HG03521 (cell line): ENCODE results near the gene HES2.
"Not testable (repeated sequence)": the region's sequence is repeated elsewhere in the genome, so short reads cannot be mapped to it uniquely, and the experiment has no call there.

ENCODE experiments used
- ATAC-seq: cut with Tn5 transposase; IDR thresholded peaks from one replicate; pipeline ENCODE4 v1.9.1; 2021; ENCODE audit warnings: mild to moderate bottlenecking, moderate library complexity; ENCODE audit not compliant: unreplicated experiment

HES2 gene

DNA sequence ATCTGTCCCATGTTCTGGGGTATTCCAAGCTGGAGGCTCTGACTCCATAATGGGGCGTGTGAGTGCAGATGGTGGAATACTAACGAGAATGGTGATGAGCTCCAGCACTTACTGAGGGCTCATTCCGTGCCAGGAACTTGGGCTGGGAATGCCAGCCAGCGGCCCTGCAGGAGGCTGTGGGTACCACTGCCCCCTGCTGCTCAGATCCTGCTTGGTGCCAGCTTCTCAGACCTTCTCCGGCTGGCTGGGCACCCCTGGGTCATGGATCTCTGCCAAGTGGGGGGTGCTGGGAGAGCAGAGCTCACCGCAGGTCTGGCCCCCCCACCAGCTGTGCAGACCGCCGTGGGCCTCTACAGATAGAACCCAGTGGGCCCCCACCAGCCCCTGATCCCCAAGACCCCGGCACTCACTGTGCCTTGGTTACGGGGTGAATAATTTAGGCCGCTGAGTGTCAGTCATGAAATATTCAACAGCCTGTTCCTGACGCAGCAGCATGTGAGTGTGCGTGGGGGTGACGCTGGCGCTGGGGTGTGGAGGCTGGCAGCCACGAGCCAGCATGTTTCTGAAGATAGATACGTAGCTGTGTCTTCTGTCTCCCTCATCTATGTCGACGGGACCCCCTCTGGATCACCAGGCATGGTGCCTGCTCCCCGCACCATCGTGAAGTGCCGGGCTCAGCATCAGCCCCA is 17.4 kb upstream of the HES2 start:
- ATAC-seq = not testable (repeated sequence)

- ATAC-seq = not testable (repeated sequence)
Observed at GRCh38 chr1:6436277-6436676, 16.6 kb upstream of the HES2 start.

DNA sequence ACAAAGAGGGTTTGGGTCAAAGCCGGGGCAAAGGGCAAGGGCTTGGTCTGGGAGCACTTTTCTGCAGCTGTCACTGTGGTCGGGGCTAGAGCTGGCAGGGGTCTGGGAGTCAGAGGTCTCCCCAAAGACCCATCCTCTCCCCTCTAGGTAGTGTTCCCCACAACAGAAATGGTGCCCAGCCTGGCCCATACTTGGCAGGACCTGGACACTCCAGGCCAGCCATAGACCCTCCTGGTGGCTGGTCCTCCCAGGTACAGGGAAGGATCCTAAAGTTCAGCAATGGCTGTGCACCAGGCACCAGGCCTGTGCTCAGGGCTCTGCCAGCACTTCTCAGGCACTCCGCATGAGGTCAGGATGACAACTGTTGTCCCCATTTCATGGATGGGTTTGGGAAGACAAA is 15.8 kb upstream of the HES2 start:
- no peak for ATAC-seq

DNA sequence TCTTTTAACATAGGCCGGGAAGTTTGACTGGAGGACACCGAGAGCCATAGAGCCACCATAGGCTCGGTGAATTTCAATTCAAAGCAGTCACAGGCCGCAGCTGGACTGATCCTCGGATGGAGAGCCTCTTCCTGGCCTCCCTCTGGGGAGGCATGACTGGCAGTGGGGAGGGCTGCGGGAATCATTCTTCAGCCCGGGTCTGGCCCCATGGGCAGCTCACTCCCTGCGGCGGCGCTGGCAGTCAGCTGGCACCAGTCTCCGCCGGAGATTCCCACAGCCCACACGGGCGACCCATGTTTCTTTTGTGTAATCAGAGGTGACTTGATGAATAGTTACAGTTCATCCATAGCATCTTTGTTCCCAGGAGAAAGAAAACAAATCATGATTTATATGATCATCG is 15.4 kb upstream of the HES2 start:
- no peak for ATAC-seq

DNA sequence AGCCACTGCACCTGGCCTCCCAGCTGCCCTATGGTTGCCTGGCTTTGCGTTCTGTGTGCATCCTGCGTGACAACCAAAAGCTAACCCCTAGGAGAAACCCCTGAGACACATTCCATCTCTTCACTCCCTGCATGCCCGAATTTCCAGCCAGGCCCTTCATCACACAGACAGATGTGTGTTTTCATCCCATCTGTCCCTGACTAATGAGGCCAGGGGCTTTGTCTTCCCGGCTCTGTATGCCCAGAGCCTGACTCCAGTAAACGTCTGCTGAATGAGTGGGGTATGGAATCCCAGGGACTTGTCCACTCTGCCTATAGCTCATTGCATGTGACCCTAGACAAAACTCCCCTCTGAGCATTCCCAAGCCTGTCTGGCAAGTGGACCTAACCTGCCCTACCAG is 14.5 kb upstream of the HES2 start:
- ATAC-seq = no peak

- not testable (repeated sequence) for ATAC-seq
Observed at GRCh38 chr1:6431645-6432579, 12.2 kb upstream of the HES2 start.

DNA sequence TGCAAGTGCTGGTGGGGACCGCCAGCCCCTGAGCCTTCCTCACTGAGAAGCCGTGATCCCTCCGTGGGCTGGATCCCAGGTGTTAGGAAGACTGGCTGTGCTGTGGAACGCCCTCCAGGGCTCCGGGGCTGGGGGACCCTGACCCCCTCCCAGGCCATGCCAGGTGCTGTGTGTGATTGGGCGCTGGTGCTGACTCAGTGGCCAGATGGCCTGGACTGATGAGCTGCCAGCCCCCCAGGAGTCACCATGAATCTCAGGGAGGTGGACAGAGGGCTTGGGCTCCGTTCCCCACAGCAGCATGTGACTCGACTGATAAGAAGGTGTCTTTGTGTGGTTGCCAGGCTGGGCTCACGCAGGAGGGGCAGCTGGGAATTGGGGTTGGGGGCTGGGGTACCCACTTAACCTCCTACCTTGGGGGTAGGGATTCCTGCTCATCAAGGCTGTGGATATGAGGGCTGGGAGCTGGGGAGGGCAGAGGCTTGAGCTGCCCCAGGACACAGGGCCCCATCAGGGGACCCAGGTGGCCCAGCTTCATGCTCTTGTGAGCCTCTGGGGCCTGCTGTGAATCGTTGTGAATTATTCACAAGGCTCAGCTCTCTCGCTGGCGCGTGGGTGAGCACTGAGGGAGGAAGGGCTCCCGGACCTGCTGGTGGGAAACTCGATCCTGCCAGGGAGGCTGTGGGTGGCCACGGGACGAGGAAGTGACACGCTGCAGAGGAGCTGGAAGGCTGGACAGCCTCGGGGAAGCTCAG is 10.1 kb upstream of the HES2 start:
- ATAC-seq = not testable (repeated sequence)

- not testable (repeated sequence) for ATAC-seq
Observed at GRCh38 chr1:6428453-6428852, 8.7 kb upstream of the HES2 start.

DNA sequence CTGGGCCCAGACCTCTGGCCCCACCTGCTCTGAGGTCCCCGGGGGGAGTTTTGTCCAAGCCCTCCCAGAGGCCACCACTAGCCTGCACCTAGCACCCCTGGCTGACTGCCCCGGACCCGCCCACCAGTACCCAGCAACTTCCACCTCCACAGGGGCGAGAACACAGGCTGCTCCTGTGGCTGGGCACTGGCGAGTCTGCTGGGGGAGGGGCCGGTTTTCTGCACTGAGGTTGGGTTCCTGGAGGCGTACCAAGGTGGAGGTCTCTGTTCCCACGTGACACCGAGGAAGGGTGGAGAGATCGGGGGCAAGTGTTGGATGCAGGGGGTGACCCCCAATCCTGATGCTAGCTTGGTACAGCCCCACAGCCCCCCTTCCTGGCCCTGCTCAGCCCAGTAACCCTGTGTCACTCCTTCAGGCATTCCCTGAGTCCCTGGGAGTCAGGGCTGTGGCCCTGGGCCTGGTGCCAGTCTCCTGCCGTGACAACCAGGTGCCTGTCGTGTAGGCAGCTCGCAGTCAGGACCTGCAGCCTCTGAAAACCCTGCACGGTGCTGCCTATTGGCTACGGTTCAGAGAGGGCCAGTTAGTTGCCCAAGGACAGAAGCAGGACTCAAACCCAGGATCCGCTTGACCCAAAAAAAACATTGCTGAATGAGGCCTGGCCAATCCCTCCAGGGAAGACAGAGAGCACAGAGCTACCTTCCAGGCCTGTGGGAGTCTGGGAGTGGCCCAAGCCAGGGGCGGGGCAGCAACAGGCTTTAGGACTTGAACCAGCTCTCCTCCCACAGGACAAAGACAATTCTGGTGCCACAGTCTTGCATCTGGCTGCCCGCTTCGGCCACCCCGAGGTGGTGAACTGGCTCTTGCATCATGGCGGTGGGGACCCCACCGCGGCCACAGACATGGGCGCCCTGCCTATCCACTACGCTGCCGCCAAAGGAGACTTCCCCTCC is 8.0 kb upstream of the HES2 start:
- no peak for ATAC-seq

- no peak for ATAC-seq
Observed at GRCh38 chr1:6426972-6427350, 7.2 kb upstream of the HES2 start.

GRCh38 chr1:6426277-6426971 is 6.7 kb upstream of the HES2 start:
- no peak for ATAC-seq

DNA sequence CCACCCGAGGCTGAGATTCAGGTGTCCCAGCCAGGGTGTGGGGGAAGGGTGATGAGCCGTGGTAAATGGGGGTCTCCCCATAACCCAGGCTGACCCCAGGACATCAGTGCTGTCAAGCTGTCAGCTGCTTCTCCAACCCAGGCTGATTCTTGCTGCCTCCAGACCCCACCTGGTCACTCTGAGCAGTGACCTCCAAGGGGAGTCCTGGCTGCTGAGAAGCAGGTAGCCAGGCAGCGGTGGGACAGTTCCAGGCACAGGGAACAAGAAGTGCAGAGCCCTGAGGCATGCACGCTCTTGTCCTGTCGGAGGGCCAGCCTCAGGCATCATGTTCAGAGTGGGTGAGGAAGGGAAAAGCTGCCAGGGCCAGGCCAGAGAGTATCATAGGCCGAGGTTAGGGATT is 5.9 kb upstream of the HES2 start:
- ATAC-seq = no peak

DNA sequence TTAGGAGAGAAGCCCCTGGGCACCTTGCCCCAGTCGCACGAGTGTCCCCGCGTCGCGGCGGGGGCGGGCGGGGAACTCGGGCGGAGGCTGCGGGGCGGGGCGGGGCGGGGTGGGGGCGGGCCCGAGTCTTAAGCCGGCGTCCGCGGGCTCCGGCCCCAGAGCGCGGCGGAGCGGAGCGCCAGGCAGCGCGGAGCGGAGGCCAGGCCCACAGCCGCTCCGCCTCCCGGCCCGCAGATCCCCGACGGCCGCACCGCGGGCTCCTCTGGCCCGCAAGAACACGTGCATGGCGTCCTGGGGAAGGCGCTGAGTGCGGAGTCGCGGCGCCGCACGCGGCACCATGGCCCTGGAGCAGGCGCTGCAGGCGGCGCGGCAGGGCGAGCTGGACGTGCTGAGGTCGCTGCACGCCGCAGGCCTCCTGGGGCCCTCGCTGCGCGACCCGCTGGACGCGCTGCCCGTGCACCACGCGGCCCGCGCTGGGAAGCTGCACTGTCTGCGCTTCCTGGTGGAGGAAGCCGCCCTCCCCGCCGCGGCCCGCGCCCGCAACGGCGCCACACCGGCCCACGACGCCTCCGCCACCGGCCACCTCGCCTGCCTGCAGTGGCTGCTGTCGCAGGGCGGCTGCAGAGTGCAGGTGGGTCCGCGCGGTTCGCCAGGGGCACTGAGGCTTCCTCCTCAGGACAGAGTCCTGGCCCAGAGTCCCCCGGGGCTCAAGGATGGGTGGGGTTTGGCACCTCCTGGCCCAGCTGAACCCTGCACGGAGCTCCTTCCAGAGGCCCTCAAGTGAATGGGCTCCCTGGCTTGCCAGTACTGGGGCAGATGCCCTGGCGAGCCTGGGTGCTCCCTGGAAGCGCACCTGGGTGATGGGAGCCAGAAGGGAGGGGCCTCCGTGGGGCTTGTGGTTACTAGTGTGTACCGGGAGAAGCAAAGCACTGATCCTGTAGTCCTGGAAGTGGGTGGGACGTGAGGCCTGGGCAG is 5.2 kb upstream of the HES2 start, which contains the start of gene ESPN:
ESPN (plus strand) TSS at position 158 of the 975 bp plus-strand sequence; CDS start at position 338, 180 bp downstream.
- no peak for ATAC-seq

DNA sequence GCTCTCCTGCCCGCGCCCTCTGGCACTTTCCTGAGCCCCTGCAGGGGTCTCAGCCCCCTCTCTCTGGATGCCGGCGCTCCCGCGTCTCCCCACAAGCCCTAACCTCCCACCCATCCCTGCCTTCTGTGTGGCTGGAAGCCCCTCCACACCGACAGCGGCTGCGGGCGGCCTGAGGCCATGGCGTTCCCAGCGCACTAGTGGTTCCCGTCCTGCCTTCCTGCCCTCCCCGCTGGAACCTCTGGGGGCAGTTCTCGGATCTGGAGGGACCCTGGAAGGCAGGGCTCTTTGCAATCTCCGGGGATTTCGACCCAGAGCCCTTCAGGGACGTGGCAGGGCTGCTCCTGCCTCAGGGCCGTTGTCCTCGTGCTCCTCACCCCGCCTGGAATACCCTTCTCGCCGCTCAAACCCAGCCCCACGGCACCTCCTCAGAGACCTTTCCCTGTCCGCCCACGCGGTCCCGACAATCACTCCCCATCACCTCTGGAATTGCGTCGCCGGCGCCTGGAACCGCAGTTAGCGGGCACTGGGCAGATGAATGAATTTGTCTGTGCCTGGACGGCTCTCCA is 4.4 kb upstream of the HES2 start:
- no peak for ATAC-seq

DNA sequence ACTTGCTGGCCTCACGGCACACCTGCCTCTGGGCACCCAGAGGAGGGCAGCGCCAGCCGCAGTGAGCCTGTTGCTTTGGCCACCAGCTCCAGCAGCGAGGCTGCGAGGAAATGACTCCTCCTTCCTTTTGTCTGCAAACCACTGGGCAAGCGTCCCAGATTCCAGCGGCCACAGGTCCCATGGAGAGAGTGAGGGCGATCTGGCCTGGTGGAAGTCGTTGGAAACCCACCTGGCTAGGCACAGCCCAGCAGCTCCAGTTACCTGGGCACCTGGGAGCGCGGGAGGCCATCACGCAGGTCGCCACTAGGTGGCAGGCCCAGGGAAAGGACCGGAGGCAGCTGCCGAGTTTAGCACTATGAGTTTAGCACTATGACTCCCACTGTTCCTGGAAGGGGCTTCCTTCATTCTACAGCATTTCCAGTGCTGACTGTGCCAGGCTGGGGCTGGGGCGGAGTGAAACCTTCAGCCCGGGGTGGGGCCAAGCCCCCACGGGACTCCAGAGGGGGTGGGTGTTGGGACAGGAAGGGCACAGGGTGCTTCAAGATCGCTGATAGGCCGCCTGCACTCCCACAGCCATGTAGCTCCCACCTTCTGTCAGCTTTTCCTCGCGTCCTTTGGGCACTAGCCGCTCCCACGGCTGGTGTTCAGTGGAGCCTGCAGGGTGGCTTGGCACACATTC is 3.7 kb upstream of the HES2 start:
- ATAC-seq = no peak

DNA sequence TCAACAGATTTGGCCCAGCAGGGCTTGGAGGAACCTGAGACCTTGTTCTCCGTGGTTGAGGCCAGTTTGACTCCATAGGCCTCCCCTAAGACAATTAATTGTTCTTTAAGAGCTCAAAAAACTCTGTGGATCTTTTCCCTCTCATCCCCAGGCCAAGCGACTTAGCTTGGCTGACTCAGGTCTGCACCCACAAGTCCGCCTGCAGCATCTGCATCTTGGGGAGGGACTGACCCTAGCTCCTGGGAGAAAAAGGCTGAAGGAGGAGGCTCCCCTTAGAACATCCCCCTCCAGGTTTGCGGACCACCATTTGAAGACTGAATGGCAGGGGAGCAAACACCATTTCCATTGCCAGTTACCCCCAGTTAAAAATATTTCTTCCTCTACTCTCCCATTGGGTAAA is 1.5 kb upstream of the HES2 start:
- no peak for ATAC-seq

- ATAC-seq = no peak
Observed at GRCh38 chr1:6420454-6421042, 829 bp upstream of the HES2 start.
